Daoy (cell line): ENCODE data around the gene AMPD1. TPM values are rescaled to one million over a fixed set of nuclear protein-coding genes. Genes with fewer than 3 reads are reported as not detected.

Experiments used
- DNase-seq: peaks from one replicate; pipeline ENCODE4 v3.0.0-alpha.2; 2015; ENCODE audit warnings: low read depth
- total RNA-seq: library from RNA; depleted of rRNA; stranded (reverse); fragments of >200 nt; shearing (Covaris generic); gene quantifications from 2 replicates; pipeline ENCODE4 v1.2.3, GENCODE V29; 2014

Gene AMPD1
- total RNA-seq, 1 experiment from 2014 or later, result not detected

DNA sequence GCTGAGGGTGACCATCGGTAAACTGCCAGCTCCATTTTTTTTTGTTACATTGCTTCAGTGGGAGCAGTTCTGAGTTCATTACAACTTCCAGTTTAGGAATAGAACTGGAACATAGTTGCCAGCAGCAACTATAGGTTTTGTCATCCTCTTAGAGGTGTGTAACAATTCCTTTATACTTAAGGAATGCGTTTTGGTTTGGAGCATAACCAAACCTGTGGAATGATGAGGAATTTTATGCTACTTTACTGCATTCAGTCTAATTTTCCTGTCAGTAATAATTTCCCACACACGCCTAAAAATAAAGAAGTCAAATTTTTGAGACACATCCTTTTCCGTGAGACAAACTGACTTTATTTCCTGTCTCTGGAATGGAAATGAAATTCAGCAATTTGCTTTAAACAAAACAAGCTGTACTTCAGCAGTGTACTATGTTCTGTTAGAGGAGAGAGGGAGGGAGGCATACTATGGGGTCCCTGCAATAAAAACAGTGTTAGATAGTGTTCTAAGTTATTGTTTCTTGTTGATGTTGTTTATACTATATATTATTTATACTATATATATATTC, 4.8 kb upstream of the AMPD1 start:
- no peak for DNase-seq

DNA sequence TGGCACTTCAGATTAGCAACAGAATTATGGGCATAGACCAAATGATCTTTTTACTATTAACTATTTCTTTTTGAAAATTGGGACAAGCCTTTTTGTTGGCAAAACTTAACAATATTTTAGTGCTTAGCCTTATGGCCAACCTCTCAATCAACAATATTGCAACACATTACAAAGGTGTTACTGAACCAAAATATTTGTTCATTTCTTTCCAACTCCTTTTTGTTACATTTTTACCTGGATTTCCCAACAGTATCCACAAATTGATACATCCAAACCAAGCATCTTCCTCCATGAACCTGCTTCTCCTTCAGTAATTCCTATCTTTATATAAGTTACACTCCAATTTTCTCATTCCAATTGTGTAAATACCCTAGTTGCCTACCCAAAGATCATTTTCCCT, 1.5 kb upstream of the AMPD1 start:
- DNase-seq, result no peak

DNA sequence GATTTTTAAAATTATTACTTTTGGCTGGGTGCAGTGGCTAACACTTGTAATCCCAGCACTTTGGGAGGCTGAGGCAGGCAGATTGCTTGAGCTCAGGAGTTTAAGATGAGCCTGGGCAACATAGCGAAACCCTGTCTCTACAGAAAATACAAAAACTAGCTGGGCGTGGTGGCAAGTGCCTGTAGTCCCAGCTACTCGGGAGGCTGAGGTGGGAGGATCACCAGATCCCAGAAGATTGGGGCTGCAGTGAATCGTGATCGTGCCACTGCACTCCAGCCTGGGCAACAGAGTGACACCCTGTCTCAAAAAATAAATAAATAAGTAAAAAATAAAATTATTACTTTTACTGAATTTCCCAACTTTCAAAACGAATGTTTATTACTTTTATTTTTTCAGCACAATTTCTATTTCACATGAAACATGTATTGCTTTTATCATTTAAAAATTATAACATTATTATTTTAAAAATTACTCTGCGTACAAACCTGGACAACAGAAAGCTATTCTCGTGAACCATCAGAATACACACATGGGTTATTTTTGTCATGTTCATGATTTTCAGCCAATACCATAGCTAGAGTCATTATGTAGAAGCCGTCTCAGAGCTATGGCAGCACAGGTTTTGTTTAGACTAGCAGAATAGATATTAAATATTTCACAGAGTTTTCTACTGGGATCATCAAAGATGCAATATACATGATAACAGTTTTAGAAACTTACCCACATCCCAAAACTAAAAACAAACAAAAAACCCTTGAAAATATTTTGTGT, 621 bp downstream of the AMPD1 start:
- no peak for DNase-seq

DNA sequence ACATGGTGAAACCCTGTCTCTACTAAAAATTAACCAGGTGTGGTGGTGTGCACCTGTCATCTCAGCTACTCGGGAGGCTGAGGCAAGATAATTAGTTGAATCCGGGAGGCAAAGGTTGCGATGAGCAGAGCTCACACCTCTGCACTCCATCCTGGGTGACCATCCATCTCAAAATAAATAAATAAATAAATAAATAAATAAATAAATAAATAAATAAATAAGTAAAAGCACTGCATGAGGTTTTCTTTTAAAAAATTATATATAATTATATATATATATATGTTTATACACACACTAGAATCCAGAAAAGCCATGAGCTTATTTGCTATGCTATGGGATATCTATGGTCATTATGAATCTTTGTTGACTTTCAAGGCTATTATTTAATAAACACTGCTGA, 2.4 kb downstream of the AMPD1 start:
- DNase-seq, result no peak

DNA sequence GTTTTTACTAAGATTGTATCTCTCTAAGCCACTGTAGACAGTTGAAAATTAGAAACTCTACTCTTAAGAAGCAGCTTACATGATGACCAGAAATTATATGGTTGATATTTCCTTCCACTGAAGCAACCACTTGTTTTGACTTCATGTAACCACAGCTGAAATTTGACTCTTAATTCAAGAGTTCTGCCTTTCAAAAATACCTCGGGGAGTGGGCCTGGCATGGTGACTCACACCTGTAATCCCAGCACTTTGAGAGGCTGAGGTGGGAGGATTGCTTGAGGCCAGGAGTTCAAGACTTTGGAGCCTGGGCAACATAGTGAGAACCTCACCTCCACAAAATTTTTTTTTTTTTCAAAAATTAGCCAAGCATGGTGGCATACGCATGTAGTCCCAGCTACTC, 4.3 kb downstream of the AMPD1 start:
- peak; percentile 74 for DNase-seq

DNA sequence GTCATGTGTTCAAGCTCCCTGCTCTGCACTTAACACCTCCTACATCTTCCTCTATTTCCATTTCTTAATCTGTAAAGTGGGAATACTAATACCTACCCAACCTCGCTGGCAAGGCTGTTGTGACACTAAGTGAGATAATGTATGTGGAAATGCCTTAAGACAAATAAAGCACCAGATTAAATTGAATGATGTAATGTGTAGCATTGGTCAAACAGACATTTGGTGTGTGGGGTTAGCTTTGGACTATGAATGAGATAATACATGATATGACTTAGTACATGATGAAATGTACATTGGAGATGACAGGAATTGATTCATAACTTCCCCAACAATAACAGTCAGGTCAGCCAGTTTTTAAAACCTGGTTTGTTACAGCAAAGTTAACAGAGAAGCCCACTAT, 5.2 kb downstream of the AMPD1 start:
- no peak for DNase-seq

DNA sequence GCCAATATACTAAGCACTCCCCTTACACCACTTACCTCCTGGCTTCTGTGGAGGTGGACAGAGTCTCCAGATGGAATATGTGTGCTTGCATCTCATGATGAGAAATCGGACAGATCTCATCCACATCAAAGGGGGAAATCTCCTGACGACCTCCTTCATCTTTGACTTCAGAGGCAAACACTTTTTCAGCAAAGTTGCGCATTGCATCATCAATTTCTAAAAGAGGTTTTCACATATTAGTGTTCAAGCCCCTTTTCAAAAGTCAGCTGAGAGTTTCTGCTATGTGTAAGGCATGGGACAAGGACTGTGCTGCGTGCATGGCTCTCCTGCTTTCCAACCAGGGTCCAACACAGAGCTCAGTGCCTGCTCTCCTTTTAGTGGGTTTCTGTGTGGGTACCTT, 6.8 kb downstream of the AMPD1 start:
- DNase-seq, result no peak

DNA sequence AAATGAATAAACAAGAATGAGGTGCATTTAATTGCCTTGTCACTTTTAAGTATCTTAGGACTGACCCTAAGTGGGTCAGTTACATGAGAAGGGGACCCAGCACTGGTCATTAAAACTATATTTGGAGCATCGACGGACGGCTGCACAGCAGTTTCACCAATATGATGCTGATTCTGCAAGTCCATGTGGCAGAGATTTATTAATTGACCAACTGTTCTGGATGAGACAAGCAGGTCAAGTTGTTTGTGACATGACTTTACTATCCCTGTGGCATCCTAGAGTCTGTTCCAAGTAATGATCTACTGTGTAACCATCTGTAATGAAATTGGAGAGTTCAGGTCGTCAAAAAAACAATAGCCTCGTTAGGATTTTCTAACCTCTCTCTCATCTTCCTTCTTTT, 9.5 kb downstream of the AMPD1 start:
- no peak for DNase-seq

DNA sequence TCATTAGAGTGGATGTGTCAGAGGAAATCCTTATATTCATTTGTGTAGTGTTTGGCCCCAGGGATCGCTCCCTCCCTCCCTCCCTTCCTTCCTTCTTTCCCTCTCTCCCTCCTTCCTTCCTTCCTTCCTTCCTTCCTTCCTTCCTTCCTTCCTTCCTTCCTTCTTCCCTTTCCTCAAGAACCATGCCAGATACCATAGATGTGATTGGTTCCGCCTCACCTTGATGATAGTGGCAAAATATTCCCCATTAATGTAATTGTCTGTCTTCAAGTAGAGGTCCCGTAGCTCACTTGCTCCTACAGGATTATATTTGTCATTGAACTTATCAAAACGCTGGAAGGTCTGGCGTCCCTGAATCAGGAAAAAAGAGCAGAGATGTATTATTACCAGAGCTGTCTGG, 17.7 kb downstream of the AMPD1 start:
- DNase-seq, result no peak

DNA sequence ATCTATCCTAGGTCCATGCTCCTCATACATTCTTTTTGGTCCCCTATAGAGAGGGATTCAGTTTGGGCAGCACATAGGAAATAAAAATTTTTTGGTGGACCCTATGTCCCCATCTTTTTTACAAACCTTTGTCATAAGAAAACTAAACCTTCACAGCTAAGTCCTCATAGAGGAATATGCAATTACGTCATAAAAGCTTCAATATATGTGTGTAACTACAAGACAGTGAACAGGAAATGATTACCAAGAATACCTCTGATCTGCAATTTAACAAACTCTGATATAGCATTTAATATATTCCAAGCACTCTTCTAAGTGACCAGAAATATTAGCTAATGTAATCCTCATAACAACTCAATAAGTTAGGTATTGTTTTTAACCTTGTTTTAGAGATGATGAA, 19.2 kb downstream of the AMPD1 start:
- no peak for DNase-seq

DNA sequence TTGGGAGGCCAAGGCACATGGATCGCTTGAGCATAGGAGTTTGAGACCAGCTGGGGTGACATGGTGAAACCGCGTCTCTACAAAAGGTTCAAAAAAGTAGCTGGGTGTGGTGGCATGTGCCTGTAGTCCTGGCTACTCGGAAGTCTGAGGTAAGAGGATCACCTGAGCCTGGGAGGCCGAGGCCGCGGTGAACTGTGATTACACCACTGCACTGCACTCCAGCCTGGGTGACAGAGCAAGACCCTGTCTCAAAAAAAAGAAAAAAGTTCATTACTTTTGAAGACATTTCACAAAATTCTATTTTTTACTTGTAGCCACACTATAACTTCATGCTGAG, 23.4 kb downstream of the AMPD1 start:
- no peak for DNase-seq

DNA sequence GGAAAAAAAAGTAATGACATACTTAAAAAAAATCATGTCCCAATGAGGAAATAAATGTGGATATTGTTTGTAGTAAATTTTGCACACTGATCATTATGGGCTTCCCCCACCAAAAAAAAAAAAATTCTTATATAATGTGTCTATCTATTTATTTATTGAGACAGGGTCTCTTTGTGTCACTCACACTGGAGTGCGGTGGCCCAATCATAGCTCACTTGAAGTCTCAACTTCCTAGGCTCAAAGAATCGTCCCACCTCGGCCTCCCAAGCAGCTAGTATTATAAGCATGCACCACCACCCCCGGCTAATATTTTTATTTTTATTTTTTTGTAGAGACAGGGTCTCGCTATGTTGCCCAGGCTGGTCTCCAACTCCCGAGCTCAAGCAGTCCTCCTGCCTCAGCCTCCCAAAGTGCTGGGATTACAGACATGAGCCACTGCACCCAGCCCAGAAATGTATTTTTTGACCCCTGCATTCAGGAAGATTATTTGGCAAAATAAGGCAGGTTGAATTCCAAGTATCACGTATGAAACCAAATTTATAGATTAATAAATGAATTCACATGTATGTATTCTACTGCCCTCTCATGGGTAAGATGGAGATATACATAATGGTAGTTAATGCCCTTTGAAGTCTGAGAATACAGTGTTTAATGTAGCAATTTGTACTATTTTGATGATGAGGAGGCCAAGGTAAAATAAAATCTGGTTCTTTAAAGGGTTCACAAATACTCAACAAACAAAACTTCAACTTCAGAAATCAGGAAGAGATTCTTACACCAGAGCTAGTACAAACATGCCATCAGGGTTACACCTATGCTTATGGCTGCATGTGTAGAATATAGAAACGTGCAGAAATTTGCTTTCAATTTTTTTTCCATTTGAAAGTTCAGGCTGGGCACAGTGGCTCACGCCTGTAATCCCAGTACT, 24.1 kb downstream of the AMPD1 start:
- DNase-seq, result no peak

DNA sequence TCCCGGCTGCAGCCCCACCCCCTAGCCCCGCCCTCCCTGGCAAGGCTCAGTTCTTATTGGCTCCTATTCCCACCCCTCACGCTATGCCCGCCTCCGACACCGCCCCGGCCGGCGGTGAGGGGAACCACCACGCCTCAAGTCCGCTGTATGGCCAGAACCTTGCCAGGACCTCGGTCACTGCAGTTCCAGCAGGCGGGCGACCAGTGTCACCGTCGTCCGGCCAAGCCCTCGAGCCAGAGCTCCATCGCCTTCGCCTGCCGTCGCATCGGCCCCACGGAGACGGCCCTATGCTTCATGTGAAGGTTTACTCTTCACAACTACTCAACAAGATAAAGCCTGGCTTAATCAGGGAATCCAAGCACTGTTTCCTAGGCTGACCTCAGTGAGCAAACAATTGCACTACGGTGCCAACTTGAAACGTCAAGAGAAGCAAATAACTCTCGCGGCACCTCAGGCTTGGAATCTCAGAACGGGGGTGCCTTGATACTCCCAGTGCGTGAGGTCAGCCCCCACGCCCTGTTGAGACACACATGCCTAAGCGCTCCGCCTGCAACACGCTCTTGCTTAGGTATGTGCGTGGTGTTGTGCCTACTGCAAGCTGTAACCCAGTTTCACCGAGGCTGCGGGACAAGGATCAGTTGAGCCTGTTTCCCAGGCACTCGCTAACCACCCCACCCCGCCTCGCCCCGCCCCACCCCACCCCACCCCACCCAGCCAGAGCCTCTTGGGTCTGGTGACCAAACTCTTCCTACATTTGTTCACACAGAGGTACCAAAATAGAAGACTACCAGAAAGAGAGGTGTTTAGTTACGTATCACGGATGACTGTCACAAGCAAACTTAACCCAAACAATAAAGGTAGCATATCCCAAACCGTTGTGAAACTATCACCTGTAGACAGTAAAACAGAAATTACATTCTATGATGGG, 25.0 kb downstream of the AMPD1 start:
- peak; percentile 97 for DNase-seq

DNA sequence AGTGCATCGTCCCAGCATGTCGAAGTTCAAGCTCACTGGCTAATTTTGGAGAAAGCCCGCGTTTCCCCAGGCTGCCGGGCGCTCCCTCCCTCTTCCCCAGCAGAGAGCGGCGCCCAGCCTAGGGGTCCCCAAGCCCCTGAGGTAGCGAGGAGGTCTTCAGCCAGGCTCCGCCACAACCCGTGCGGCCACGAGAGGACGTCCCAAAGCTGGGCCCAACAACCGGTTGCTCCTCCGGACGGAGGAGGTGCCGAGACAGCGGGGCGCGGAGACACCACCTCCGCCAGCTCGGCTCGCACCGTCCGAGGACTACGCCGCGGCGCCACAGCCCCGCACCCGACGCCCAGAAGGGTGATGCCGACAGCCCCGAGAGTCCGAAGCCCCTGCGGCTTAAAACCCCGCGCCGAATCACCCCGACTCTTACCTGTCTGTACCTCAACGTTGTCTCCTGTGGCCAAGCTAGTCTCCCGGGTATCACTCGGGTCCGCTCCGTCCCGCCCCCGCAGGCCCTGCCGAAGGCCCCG, 25.7 kb downstream of the AMPD1 start, which contains the start of gene DENND2C:
Gene DENND2C (minus strand): TSS at position 488 of the 521 bp plus-strand sequence. CDS start 44,065 bp downstream, outside the sequence.
- no peak for DNase-seq

DNA sequence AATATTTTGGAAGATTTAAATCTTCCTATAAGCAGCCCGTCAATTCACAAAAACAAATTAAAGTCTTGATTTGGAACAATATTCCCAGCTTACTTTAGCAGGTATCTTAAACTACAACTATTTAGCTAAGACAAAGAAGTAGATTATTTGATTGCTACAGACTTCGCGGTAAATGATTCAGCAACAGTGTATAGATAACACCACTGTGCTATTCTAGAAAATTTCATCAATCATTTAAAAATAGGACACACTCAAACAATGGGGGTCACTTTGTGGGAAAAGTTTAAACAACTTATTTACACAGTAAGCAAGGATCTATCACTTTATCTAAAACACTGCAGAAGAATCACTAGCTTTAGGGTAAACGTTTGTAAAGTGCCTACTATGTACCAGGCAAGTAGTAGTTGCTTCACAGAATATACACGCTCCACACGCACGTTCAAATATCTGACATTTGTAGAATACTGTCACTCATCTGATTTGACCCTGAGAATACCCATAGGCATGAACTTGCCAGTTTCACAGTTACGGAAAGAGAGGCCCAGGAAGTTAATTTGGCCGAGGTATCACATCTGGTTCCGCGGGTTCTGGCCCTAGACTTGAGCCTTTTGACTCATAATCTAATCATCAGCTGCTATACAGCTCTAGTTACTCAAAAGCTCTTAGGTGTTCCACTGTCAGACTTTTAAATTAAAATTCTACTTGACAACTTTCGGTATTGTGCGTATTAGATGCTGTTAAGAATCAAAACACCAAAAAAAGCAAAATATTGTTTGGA, 26.4 kb downstream of the AMPD1 start:
- DNase-seq, result peak; percentile 56

DNA sequence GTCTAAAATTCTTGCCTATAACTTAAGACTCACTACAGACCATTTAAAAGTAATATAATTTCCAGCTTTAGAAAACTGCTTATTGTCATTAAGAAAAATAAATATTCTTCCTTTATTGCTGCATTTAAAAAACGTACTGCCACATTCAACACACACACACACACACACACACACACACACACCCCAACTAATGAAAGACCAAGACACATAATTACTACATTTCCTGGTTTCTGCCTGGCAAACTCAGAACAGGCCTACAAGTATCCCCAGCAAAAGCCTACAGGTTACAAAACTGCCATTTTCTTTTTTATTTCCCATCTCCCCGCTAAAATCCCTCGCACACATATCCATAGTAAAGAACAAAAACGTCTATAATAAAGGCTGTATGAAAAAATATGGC, 27.0 kb downstream of the AMPD1 start:
- no peak for DNase-seq

DNA sequence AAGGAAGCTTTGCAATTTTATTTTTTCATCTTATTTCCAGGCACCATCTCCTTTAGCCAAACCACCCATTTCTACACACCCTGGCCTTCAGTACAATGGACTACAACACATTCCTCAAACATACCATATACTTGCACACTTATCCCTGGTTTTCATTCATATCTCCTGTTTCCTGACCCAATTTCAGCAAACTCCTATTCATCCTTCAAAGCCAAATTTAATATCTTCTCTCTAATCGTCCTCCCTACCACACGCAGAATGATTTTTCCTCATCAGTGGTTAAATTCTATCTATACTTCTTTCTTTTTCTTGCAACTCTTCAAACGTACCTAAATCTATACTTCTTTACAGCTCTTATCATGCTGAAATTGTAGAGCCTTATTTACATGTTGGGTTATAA, 28.4 kb downstream of the AMPD1 start:
- DNase-seq, result no peak

DNA sequence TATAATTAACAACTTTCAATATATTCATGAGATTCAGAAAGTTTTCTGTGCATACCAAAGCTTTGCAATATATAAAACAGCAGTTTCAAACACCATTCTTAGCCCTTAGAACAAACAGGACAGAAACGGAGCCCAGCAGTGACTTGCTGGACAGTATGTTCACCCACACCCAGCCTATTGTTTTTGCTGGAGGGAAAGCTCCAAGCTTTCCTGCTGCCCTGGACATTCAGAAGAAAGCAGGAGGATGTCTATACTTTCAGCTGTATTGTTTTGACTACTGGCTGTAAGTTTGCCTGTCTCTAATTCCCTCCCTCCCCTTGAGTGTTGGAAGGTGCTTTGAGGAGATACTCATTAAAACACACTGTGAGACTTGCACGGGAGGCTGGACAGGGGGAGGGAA, 35.1 kb downstream of the AMPD1 start:
- DNase-seq, result no peak

DNA sequence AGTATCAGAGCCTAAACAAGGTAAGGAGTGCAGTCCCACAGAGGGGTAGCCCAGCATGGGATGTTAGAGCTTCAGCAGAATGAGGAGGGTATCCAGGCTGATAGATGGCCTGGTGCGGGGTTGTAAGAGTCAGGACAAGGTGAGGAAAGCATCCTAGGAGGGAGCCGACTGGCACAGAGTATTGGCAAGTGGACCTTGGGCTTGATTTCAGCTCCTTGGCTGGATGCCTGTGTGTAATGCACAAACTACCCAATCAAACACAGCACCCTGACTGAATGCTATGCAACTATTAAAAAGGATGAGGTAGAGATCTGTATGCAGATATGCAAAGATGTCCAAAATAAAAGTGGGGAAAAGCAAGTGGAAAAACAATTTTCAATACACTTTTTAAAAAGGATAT, 43.5 kb downstream of the AMPD1 start:
- DNase-seq, result no peak

DNA sequence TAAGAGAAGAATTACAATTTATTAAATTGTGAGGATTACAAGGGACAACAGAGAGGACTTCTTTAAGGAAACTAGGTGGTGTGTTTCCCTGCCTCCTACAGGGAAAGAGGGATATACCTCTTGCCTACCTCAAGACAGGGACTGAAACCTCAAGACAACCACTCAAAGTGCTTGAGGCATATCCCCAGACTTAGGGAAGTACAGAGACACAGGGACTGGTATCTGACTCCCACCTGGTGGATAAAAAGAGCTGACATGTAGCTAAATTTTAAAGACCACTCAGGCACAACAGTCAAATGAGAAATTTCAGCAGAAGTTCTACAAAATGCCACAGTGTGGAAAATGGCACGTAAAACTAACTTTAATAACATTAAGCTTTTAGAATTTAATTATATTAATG, 46.8 kb downstream of the AMPD1 start:
- no peak for DNase-seq

DNA sequence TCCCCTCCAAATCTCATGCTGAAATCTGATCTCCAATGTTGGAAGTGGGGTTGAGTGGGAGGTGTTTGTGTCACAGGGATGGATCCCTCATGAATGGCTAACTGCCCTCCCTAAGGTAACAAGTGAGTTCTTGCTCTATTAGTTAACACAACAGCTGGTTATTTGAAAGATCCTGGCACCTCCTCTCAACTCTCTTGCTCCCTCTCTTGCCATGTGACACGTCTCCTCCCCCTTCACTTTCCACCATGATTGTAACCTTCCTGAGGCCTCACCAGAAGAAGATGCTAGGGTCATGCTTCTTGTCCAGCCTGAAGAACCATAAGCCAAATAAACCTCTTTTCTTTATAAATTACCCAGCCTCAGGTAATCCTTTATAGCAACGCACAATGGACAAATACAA, 54.0 kb downstream of the AMPD1 start:
- DNase-seq, result no peak
